Fibroblast of skin of abdomen (primary cell): ENCODE results near the gene TPP1. TPM values are rescaled to one million over a fixed set of nuclear protein-coding genes. Genes with fewer than 3 reads are reported as not detected.

Experiments used
- DNase-seq: peaks from one replicate; pipeline ENCODE4 v3.0.0-alpha.2; 2013
- polyA plus RNA-seq, 2 experiments: library from polyadenylated mRNA; unstranded; fragments of 120-200 nt; gene quantifications; one replicate each; pipeline ENCODE4 v1.2.1, GENCODE V29; 2013; ENCODE audit not compliant: insufficient read length in 2 of 2

The TPP1 gene
- 80.1 TPM for polyA plus RNA-seq (2013, experiment 1 of 2; ENCODE audit: insufficient read length)
- polyA plus RNA-seq (2013, experiment 2 of 2; ENCODE audit: insufficient read length): 76.8 TPM

- DNase-seq: peak; percentile 94
Observed at GRCh38 chr11:6619004-6619745, at the start of gene TPP1. Gene TPP1, minus strand, starts transcription at chr11:6619422. Its CDS starts 22 bp downstream, at chr11:6619400.

GRCh38 chr11:6667733-6668374 is 48.6 kb upstream of the TPP1 start:
- peak; percentile 39 for DNase-seq

GRCh38 chr11:6666302-6667183 is 47.3 kb upstream of the TPP1 start:
- no peak for DNase-seq

GRCh38 chr11:6664551-6664950 is 45.3 kb upstream of the TPP1 start:
- peak; percentile 17 for DNase-seq

- no peak for DNase-seq
Observed at GRCh38 chr11:6663794-6664469, 44.7 kb upstream of the TPP1 start.

GRCh38 chr11:6660712-6661111 is 41.5 kb upstream of the TPP1 start:
- no peak for DNase-seq

GRCh38 chr11:6658647-6659046 is 39.4 kb upstream of the TPP1 start:
- no peak for DNase-seq

GRCh38 chr11:6657346-6657745 is 38.1 kb upstream of the TPP1 start:
- peak; percentile 17 for DNase-seq

GRCh38 chr11:6656936-6657335 is 37.7 kb upstream of the TPP1 start:
- peak; percentile 6 for DNase-seq

GRCh38 chr11:6656584-6656915 is 37.3 kb upstream of the TPP1 start:
- DNase-seq: no peak

- DNase-seq: peak; percentile 32
Observed at GRCh38 chr11:6655790-6656583, 36.8 kb upstream of the TPP1 start, which contains the start of gene DCHS1. Gene DCHS1, minus strand, starts transcription at chr11:6655809. Its CDS starts 14,196 bp downstream, at chr11:6641613.

- DNase-seq: peak; percentile 17
Observed at GRCh38 chr11:6655020-6655789, 36.0 kb upstream of the TPP1 start.

GRCh38 chr11:6654281-6655019 is 35.2 kb upstream of the TPP1 start:
- DNase-seq: no peak

GRCh38 chr11:6653656-6654055 is 34.4 kb upstream of the TPP1 start:
- DNase-seq: no peak

GRCh38 chr11:6653097-6653496 is 33.9 kb upstream of the TPP1 start:
- no peak for DNase-seq

GRCh38 chr11:6652182-6652581 is 33.0 kb upstream of the TPP1 start:
- no peak for DNase-seq

GRCh38 chr11:6650980-6651379 is 31.8 kb upstream of the TPP1 start:
- DNase-seq: no peak

- DNase-seq: no peak
Observed at GRCh38 chr11:6650104-6650503, 30.9 kb upstream of the TPP1 start.

GRCh38 chr11:6648501-6648900 is 29.3 kb upstream of the TPP1 start:
- DNase-seq: no peak

- DNase-seq: no peak
Observed at GRCh38 chr11:6647836-6648235, 28.6 kb upstream of the TPP1 start.
